GM12878 (cell line): Measurements from ENCODE around the gene OR52B2. TPM values are rescaled to one million over a fixed set of nuclear protein-coding genes. Genes with fewer than 3 reads are reported as not detected.

Experiments used
- ATAC-seq: fragments of 200-7000 bp; cut with Tn5 transposase; 3 replicates; pipeline ENCODE4 v1.9.1; 2020; ENCODE audit warnings: mild to moderate bottlenecking, moderate library complexity
- BruUV-seq: library from RNA; stranded (reverse); fragments of 400-500 nt; replicated peaks from 2 replicates; lab custom pipeline; 2021; lab: Mats Ljungman, UMichigan
- CTCF ChIA-PET: fragments of 300-600 bp; sonication (Branson Sonifier 250); formaldehyde crosslinking; extraction: SDS; loops from one replicate; lab custom pipeline; 2021; ENCODE audit warnings: inconsistent platforms; lab: Yijun Ruan, JAX
- POLR2A ChIA-PET: fragments of 350-600 bp; formaldehyde crosslinking; extraction: SDS; loops from one replicate; lab custom pipeline; 2021; ENCODE audit warnings: inconsistent platforms; lab: Charles Lee
- RAD21 ChIA-PET: fragments of 300-600 bp; sonication (Branson Sonifier 250); formaldehyde crosslinking; loops from one replicate; lab custom pipeline; 2023; ENCODE audit warnings: antibody characterized with exemption; ENCODE audit not compliant: unreplicated experiment; lab: Charles Lee
- SMC1A ChIA-PET: fragments of 300-600 bp; sonication (Branson Sonifier 250); formaldehyde crosslinking; loops from one replicate; lab custom pipeline; 2023; ENCODE audit not compliant: unreplicated experiment, uncharacterized antibody; lab: Charles Lee
- DNase-seq: peaks from one replicate; pipeline ENCODE4 v3.0.0-alpha.2; 2011; ENCODE audit warnings: low read depth, low spot score
- FAIRE-seq: peaks from 3 replicates; lab custom pipeline; 2011; peaks lifted over from hg19 to GRCh38; lab: Jason Lieb, UNC
- H2AFZ ChIP-seq: 2 replicates; pipeline ENCODE4 v1.6.0; 2011; ENCODE audit warnings: low read depth, low read length, control low read depth; ENCODE audit not compliant: control insufficient read depth
- H3K27ac ChIP-seq: 2 replicates; pipeline ENCODE4 v1.5.1; 2011; ENCODE audit warnings: control low read depth; ENCODE audit not compliant: control insufficient read depth, insufficient read depth
- H3K27me3 ChIP-seq, 2 experiments: replicated peaks in 1 of 2; 2 replicates each; pipeline versions ENCODE4 v1.6.0 to v1.6.1; 2011; ENCODE audit warnings: low read length in 1 of 2; ENCODE audit not compliant: control insufficient read depth in 2 of 2, insufficient read depth in 2 of 2
- H3K36me3 ChIP-seq, 2 experiments: 2 replicates each; pipeline ENCODE4 v1.5.1; 2011; ENCODE audit warnings: low read length in 1 of 2; ENCODE audit not compliant: control insufficient read depth in 2 of 2, insufficient read depth in 2 of 2
- H3K4me1 ChIP-seq: 2 replicates; pipeline ENCODE4 v1.6.1; 2011; ENCODE audit warnings: mild to moderate bottlenecking, low read length, moderate library complexity, mixed read lengths; ENCODE audit not compliant: control insufficient read depth, insufficient read depth
- H3K4me2 ChIP-seq: 2 replicates; pipeline ENCODE4 v1.6.0; 2011; ENCODE audit warnings: control low read depth; ENCODE audit not compliant: control insufficient read depth, insufficient read depth
- H3K4me3 ChIP-seq: fragments of 200-600 bp; sonication (generic); 2 replicates; pipeline ENCODE4 v1.5.1; 2016
- H3K79me2 ChIP-seq: 2 replicates; pipeline ENCODE4 v1.6.0; 2011; ENCODE audit warnings: low read length; ENCODE audit not compliant: control insufficient read depth, insufficient read depth
- H3K9ac ChIP-seq: 2 replicates; pipeline ENCODE4 v1.8.0; 2011; ENCODE audit warnings: low read length, control low read depth, mixed read lengths; ENCODE audit not compliant: control insufficient read depth, insufficient read depth
- H3K9me3 ChIP-seq: replicated peaks from 3 replicates; pipeline ENCODE4 v1.5.1; 2011; ENCODE audit warnings: mild to moderate bottlenecking, low read length; ENCODE audit not compliant: control insufficient read depth, insufficient read depth
- H4K20me1 ChIP-seq: 2 replicates; pipeline ENCODE4 v1.6.0; 2011; ENCODE audit not compliant: control insufficient read depth, insufficient read depth
- CEBPZ ChIP-seq: fragments of 150-350 bp; IDR thresholded peaks from 2 replicates; pipeline ENCODE4 v1.6.1; 2016; ENCODE audit warnings: low read depth, low read length
- EP300 ChIP-seq, 2 experiments: fragments of 150-350 bp in 1 of 2; IDR thresholded peaks; 2 replicates each; pipeline ENCODE4 v1.6.1; 2011 to 2012; ENCODE audit warnings: low read depth in 2 of 2, low read length in 2 of 2, borderline replicate concordance in 1 of 2, improper control_type of control experiment in 1 of 2, inconsistent platforms in 1 of 2; ENCODE audit not compliant: control insufficient read depth in 1 of 2
- KDM1A ChIP-seq: fragments of 200-600 bp; sonication (generic); IDR thresholded peaks from 2 replicates; pipeline ENCODE4 v1.6.1; 2016; ENCODE audit warnings: borderline replicate concordance
- MEF2A ChIP-seq: IDR thresholded peaks from 2 replicates; pipeline ENCODE4 v1.6.1; 2011; ENCODE audit warnings: low read depth, mild to moderate bottlenecking, low read length, moderate library complexity; ENCODE audit not compliant: insufficient read depth
- MLLT1 ChIP-seq: fragments of 450-650 bp; IDR thresholded peaks from 2 replicates; pipeline ENCODE4 v1.6.1; 2016; ENCODE audit warnings: mild to moderate bottlenecking
- NFYB ChIP-seq: IDR thresholded peaks from 2 replicates; pipeline ENCODE4 v1.6.1; 2011; ENCODE audit warnings: low read depth, mild to moderate bottlenecking, low read length, improper control_type of control experiment, moderate library complexity; ENCODE audit not compliant: insufficient read depth
- NKRF ChIP-seq: fragments of 450-650 bp; conservative IDR thresholded peaks from 2 replicates; pipeline ENCODE4 v1.6.1; 2017; ENCODE audit warnings: mild to moderate bottlenecking, moderate library complexity
- SREBF1 ChIP-seq: IDR thresholded peaks from 2 replicates; pipeline ENCODE4 v1.6.1; 2012; ENCODE audit warnings: mild to moderate bottlenecking, low read length
- STAT3 ChIP-seq: IDR thresholded peaks from 2 replicates; pipeline ENCODE4 v1.6.1; 2011; ENCODE audit warnings: low read depth, low read length, improper control_type of control experiment
- WGBS: methylation state at CpG from one replicate; pipeline ENCODE4 v1.1.6; 2016; ENCODE audit warnings: low lambda C conversion rate; ENCODE audit not compliant: insufficient replicate concordance, insufficient coverage; ENCODE audit errors: missing lambda C conversion rate; 5-methylcytosine and 5-hydroxymethylcytosine counted together
- in situ Hi-C: fragments of 300-500 bp; cut with MboI; formaldehyde crosslinking; loops from 9 replicates; pipeline ENCODE4 v1.14.3; 2018; ENCODE audit warnings: mixed read lengths
- intact Hi-C: fragments of 100-400 bp; cut with micrococcal nuclease; formaldehyde crosslinking; loops from one replicate; pipeline ENCODE4 v1.14.2; 2022; ENCODE audit not compliant: unreplicated experiment
- polyA plus RNA-seq, 11 experiments: library from polyadenylated mRNA; depleted of rRNA in 4 of 11; unstranded in 6 of 11; stranded (reverse) in 5 of 11; fragments of >200 nt; fragmentation: Nextera tagmentation in 4 of 11; fragmentation: Illumina TruSeq in 1 of 11; extraction: Ambion mirVana in 4 of 11; extraction: Trizol in 1 of 11; gene quantifications; 1 replicate in 1 of 11; 2 replicates in 10 of 11; pipeline versions ENCODE4 v1.2.1 to v1.2.3, GENCODE V29; 2011 to 2016; ENCODE audit warnings: inconsistent platforms in 2 of 11, missing spikeins in 2 of 11, low read depth in 1 of 11
- total RNA-seq, 4 experiments: library from RNA; depleted of rRNA in 3 of 4; stranded (reverse); fragments of >200 nt in 3 of 4; fragmentation: Illumina TruSeq in 1 of 4; extraction: Trizol in 1 of 4; gene quantifications; 2 replicates each; pipeline versions ENCODE4 v1.2.1 to v1.2.3, GENCODE V29; 2013 to 2021
- TF ChIP-seq, protein P1 (sequence below): IDR thresholded peaks from 2 replicates; pipeline ENCODE4 v1.6.1; 2011; ENCODE audit warnings: low read depth, mild to moderate bottlenecking, low read length, moderate library complexity, borderline replicate concordance; ENCODE audit errors: extremely low read depth
- TF ChIP-seq, protein P2 (sequence below): fragments of 450-650 bp; formaldehyde crosslinking; IDR thresholded peaks from 2 replicates; pipeline ENCODE4 v1.4.0; 2022; ENCODE audit warnings: mild to moderate bottlenecking, moderate library complexity

The OR52B2 gene
- total and polyA plus RNA-seq, 10 of the 15 experiments (the other 5 are each of a cell fraction or from before 2014, with no cell fraction given), result 0.08 TPM; not detected in 9

GRCh38 chr11:6124245-6124644 lies 45.9 kb downstream of the OR52B2 start:
- BruUV-seq, result no TSS peak
- ChIA-PET CTCF (no interaction called here), RAD21 (interaction anchor here (0.6 kb wide), 1 partner anchor 170 kb away, joined by 3 read pairs; no protein-coding TSS in a partner anchor), SMC1A (interaction anchor here (0.6 kb wide), 1 partner anchor 114 kb away, joined by 3 read pairs; no protein-coding TSS in a partner anchor), POLR2A (no interaction called here)
- Histone ChIP-seq H3K4me1 (no peaks in the 10 kb centered on the region), H4K20me1 (no peaks in the 10 kb centered on the region), H2AFZ (no peak overlapping the region), H3K27ac (no peak overlapping the region), H3K27me3 (no peaks in the 10 kb centered on the region), H3K4me2 (no peak overlapping the region), H3K9me3 (no peaks in the 10 kb centered on the region), H3K36me3 (no peaks in the 10 kb centered on the region), H3K79me2 (no peaks in the 10 kb centered on the region), H3K4me3 (no peak overlapping the region), H3K9ac (no peak overlapping the region)
- no peak for ATAC-seq
- no peak for FAIRE-seq
- intact Hi-C loops, result no loop called here
- no peak for DNase-seq
- WGBS, result 1% methylated on average over 3 of the region's 3 CpGs
- in situ Hi-C loops, result no loop called here
- no peak for TF ChIP-seq SREBF1
- TF ChIP-seq, protein P1, sequence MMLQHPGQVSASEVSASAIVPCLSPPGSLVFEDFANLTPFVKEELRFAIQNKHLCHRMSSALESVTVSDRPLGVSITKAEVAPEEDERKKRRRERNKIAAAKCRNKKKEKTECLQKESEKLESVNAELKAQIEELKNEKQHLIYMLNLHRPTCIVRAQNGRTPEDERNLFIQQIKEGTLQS, result no peak
- no peak for TF ChIP-seq MLLT1
- no peak for TF ChIP-seq STAT3
- TF ChIP-seq KDM1A, result no peak
- TF ChIP-seq NFYB, result no peak
- TF ChIP-seq MEF2A, result no peak
- no peak for TF ChIP-seq EP300 (IDR thresholded peaks at IDR 0.05; ENCODE audit: borderline replicate concordance in 1 of 2, control insufficient read depth in 1 of 2, low read depth in 2 of 2, low read length in 2 of 2)
- TF ChIP-seq, protein P2, sequence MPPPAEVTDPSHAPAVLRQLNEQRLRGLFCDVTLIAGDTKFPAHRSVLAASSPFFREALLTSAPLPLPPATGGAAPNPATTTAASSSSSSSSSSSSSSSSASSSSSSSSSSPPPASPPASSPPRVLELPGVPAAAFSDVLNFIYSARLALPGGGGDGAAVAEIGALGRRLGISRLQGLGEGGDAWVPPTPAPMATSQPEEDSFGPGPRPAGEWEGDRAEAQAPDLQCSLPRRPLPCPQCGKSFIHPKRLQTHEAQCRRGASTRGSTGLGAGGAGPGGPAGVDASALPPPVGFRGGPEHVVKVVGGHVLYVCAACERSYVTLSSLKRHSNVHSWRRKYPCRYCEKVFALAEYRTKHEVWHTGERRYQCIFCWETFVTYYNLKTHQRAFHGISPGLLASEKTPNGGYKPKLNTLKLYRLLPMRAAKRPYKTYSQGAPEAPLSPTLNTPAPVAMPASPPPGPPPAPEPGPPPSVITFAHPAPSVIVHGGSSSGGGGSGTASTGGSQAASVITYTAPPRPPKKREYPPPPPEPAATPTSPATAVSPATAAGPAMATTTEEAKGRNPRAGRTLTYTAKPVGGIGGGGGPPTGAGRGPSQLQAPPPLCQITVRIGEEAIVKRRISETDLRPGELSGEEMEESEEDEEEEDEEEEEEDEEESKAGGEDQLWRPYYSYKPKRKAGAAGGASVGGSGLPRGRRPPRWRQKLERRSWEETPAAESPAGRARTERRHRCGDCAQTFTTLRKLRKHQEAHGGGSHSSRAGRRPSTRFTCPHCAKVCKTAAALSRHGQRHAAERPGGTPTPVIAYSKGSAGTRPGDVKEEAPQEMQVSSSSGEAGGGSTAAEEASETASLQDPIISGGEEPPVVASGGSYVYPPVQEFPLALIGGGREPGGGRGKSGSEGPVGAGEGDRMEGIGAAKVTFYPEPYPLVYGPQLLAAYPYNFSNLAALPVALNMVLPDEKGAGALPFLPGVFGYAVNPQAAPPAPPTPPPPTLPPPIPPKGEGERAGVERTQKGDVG (CRISPR knock-in tag), result no peak
- TF ChIP-seq CEBPZ, result no peak
- TF ChIP-seq NKRF, result no peak
